Subcutaneous abdominal adipose tissue (tissue), 5 donors: ENCODE data around the gene P3H3.

Experiments
- H3K27ac ChIP-seq: one replicate; pipeline ENCODE4 v1.7.0; 2013; ENCODE audit warnings: low read depth, mild to moderate bottlenecking, inconsistent platforms, low read length, moderate library complexity
- H3K27me3 ChIP-seq, 5 donors: one replicate each; pipeline ENCODE4 v1.7.0; 2013; ENCODE audit warnings: low read length in 5 of 5, inconsistent platforms in 1 of 5; ENCODE audit not compliant: control insufficient read depth in 5 of 5, insufficient read depth in 4 of 5
- H3K36me3 ChIP-seq, 5 donors: one replicate each; pipeline ENCODE4 v1.7.0; 2013; ENCODE audit warnings: low read length in 5 of 5; ENCODE audit not compliant: control insufficient read depth in 5 of 5, insufficient read depth in 5 of 5
- H3K4me1 ChIP-seq, 5 donors: one replicate each; pipeline ENCODE4 v1.7.0; 2013; ENCODE audit warnings: low read length in 5 of 5, mild to moderate bottlenecking in 3 of 5, moderate library complexity in 1 of 5; ENCODE audit not compliant: control insufficient read depth in 5 of 5, insufficient read depth in 5 of 5
- H3K4me3 ChIP-seq, 5 donors: one replicate each; pipeline ENCODE4 v1.7.0; 2013; ENCODE audit warnings: low read length in 5 of 5, low read depth in 1 of 5
- H3K9ac ChIP-seq, 5 donors: one replicate each; pipeline ENCODE4 v1.7.0; 2013; ENCODE audit warnings: low read length in 5 of 5, mild to moderate bottlenecking in 4 of 5, moderate library complexity in 3 of 5
- H3K9me3 ChIP-seq, 5 donors: one replicate each; pipeline ENCODE4 v1.7.0; 2013; ENCODE audit warnings: low read length in 5 of 5; ENCODE audit not compliant: control insufficient read depth in 5 of 5
- donor health status: healthy.
- donor health status: healthy.
- donor health status: healthy.
- donor health status: healthy.
- donor health status: healthy.

The P3H3 gene

GRCh38 chr12:6851921-6852650, 23.9 kb downstream of the P3H3 start, which contains the start of gene USP5:
Gene USP5 (plus strand): TSS chr12:6852150. CDS start chr12:6852180, 30 bp downstream.
- Histone ChIP-seq H3K27ac (peak within 1 kb of the TSS; percentile 96), H3K4me1 (peaks cover 17 to 24% (median 23%) of the 10 kb centered on the region in 5 donors), H3K9me3 (peaks cover 0 to 5% (median 0%) of the 10 kb centered on the region in 5 donors), H3K27me3 (peaks cover 0 to 14% (median 0%) of the 10 kb centered on the region in 5 donors), H3K9ac (peak within 1 kb of the TSS; percentile 78 to 99 (median 86)), H3K36me3 (peaks cover 0 to 24% (median 18%) of the 10 kb centered on the region in 5 donors), H3K4me3 (peak within 1 kb of the TSS; percentile 94 to 100 (median 98))

- Histone ChIP-seq H3K27ac (peak overlapping the region; percentile 96), H3K27me3 (peaks cover 0 to 14% (median 0%) of the 10 kb centered on the region in 5 donors), H3K9me3 (peaks cover 0 to 5% (median 0%) of the 10 kb centered on the region in 5 donors), H3K4me3 (peak overlapping the region; percentile 54 to 98 (median 98)), H3K36me3 (peaks cover 2 to 31% (median 25%) of the 10 kb centered on the region in 5 donors), H3K9ac (peak overlapping the region; percentile 28 to 99 (median 64)), H3K4me1 (peaks cover 17 to 24% (median 23%) of the 10 kb centered on the region in 5 donors)
These were observed 24.6 kb downstream of the P3H3 start for GRCh38 chr12:6852651-6853354.

- Histone ChIP-seq H3K27me3 (peaks cover 0 to 14% (median 0%) of the 10 kb centered on the region in 5 donors), H3K27ac (peak overlapping the region; percentile 96), H3K36me3 (peaks cover 5 to 40% (median 33%) of the 10 kb centered on the region in 5 donors), H3K9ac (no peak overlapping the region), H3K4me3 (peak overlapping the region in 1 of 5 donors; percentile 98), H3K9me3 (peaks cover 0 to 5% (median 0%) of the 10 kb centered on the region in 5 donors), H3K4me1 (peaks cover 17 to 24% (median 23%) of the 10 kb centered on the region in 5 donors)
These were observed 25.4 kb downstream of the P3H3 start for GRCh38 chr12:6853626-6854025.

- Histone ChIP-seq H3K27ac (no peak overlapping the region), H3K9ac (no peak overlapping the region), H3K9me3 (peaks cover 0 to 5% (median 0%) of the 10 kb centered on the region in 5 donors), H3K4me1 (peaks cover 17 to 24% (median 23%) of the 10 kb centered on the region in 5 donors), H3K36me3 (peaks cover 5 to 44% (median 37%) of the 10 kb centered on the region in 5 donors), H3K27me3 (peaks cover 0 to 14% (median 0%) of the 10 kb centered on the region in 5 donors), H3K4me3 (no peak overlapping the region)
These were observed 25.8 kb downstream of the P3H3 start for GRCh38 chr12:6854036-6854435.

- H3K4me1 ChIP-seq, result peaks cover 17 to 24% (median 23%) of the 10 kb centered on the region in 5 donors
- H3K27me3 ChIP-seq, result peaks cover 0 to 14% (median 0%) of the 10 kb centered on the region in 5 donors
- H3K4me3 ChIP-seq, result no peak overlapping the region
- H3K36me3 ChIP-seq, result peaks cover 5 to 54% (median 48%) of the 10 kb centered on the region in 5 donors
- H3K9ac ChIP-seq, result no peak overlapping the region
- peaks cover 0 to 5% (median 0%) of the 10 kb centered on the region in 5 donors for H3K9me3 ChIP-seq
- H3K27ac ChIP-seq, result no peak overlapping the region
These were observed 27.1 kb downstream of the P3H3 start for GRCh38 chr12:6855322-6855721.

- H3K9ac ChIP-seq, result no peak overlapping the region
- no peaks in the 10 kb centered on the region for H3K9me3 ChIP-seq
- H3K36me3 ChIP-seq, result peaks cover 5 to 82% (median 79%) of the 10 kb centered on the region in 5 donors
- H3K27ac ChIP-seq, result no peak overlapping the region
- no peak overlapping the region for H3K4me3 ChIP-seq
- peaks cover 0 to 1% (median 0%) of the 10 kb centered on the region in 5 donors for H3K4me1 ChIP-seq
- H3K27me3 ChIP-seq, result no peaks in the 10 kb centered on the region
These were observed 30.6 kb downstream of the P3H3 start for GRCh38 chr12:6858799-6859198.

GRCh38 chr12:6860116-6860515, 31.9 kb downstream of the P3H3 start:
- Histone ChIP-seq H3K9ac (no peak overlapping the region), H3K27me3 (no peaks in the 10 kb centered on the region), H3K4me3 (no peak overlapping the region), H3K4me1 (no peaks in the 10 kb centered on the region), H3K9me3 (no peaks in the 10 kb centered on the region), H3K27ac (no peak overlapping the region), H3K36me3 (peaks cover 5 to 94% (median 90%) of the 10 kb centered on the region in 5 donors)

- Histone ChIP-seq H3K27me3 (no peaks in the 10 kb centered on the region), H3K9me3 (no peaks in the 10 kb centered on the region), H3K9ac (no peak overlapping the region), H3K27ac (no peak overlapping the region), H3K36me3 (peaks cover 5 to 97% (median 90%) of the 10 kb centered on the region in 5 donors), H3K4me3 (no peak overlapping the region), H3K4me1 (peaks cover 0 to under 1% (median 0%) of the 10 kb centered on the region in 5 donors)
These were observed 32.7 kb downstream of the P3H3 start for GRCh38 chr12:6860942-6861341.

- Histone ChIP-seq H3K4me3 (no peak overlapping the region), H3K27ac (no peak overlapping the region), H3K27me3 (no peaks in the 10 kb centered on the region), H3K9ac (no peak overlapping the region), H3K4me1 (peaks cover 0 to 5% (median 2%) of the 10 kb centered on the region in 5 donors), H3K36me3 (peaks cover 5 to 94% (median 86%) of the 10 kb centered on the region in 5 donors), H3K9me3 (no peaks in the 10 kb centered on the region)
These were observed 33.2 kb downstream of the P3H3 start for GRCh38 chr12:6861391-6861790.
